Dermis blood vessel endothelial cell (primary cell): ENCODE results near the gene TBX15. TPM values are rescaled to one million over a fixed set of nuclear protein-coding genes. Genes with fewer than 3 reads are reported as not detected.

Experiments used
- DNase-seq: peaks from one replicate; pipeline ENCODE4 v3.0.0; 2010
- total RNA-seq: library from RNA; depleted of rRNA; stranded (reverse); fragments of >200 nt; gene quantifications from 2 replicates; pipeline ENCODE4 v1.2.3, GENCODE V29; 2014

The TBX15 gene
- total RNA-seq, 1 donor from 2014 or later: not detected

- DNase-seq: no peak
Observed at GRCh38 chr1:118878661-118879060, 109.5 kb downstream of the TBX15 start.

GRCh38 chr1:118877668-118878396 is 110.3 kb downstream of the TBX15 start:
- DNase-seq: no peak

GRCh38 chr1:118871582-118872171 is 116.5 kb downstream of the TBX15 start:
- DNase-seq: no peak

- no peak for DNase-seq
Observed at GRCh38 chr1:118868387-118868786, 119.8 kb downstream of the TBX15 start.

- DNase-seq: no peak
Observed at GRCh38 chr1:118866330-118866729, 121.8 kb downstream of the TBX15 start.

- DNase-seq: no peak
Observed at GRCh38 chr1:118863688-118864087, 124.5 kb downstream of the TBX15 start.

GRCh38 chr1:118862755-118863154 is 125.4 kb downstream of the TBX15 start:
- DNase-seq: no peak

- DNase-seq: no peak
Observed at GRCh38 chr1:118861216-118861615, 126.9 kb downstream of the TBX15 start.

GRCh38 chr1:118859999-118860398 is 128.1 kb downstream of the TBX15 start:
- no peak for DNase-seq

- DNase-seq: no peak
Observed at GRCh38 chr1:118846443-118846842, 141.7 kb downstream of the TBX15 start.

- DNase-seq: no peak
Observed at GRCh38 chr1:118842452-118843201, 145.5 kb downstream of the TBX15 start.

GRCh38 chr1:118841521-118841920 is 146.6 kb downstream of the TBX15 start:
- DNase-seq: no peak

Other genes with a start within 250 kb of the TBX15 start
- 14.6 and 21.9 TPM in 2 replicates for gene WARS2, start 152.3 kb upstream of the TBX15 start, total RNA-seq